ENCODE data around the gene NARS2.
"Not testable (repeated sequence)": the region's sequence is repeated elsewhere in the genome, so short reads cannot be mapped to it uniquely, and the experiment has no call there.

The NARS2 gene

DNA sequence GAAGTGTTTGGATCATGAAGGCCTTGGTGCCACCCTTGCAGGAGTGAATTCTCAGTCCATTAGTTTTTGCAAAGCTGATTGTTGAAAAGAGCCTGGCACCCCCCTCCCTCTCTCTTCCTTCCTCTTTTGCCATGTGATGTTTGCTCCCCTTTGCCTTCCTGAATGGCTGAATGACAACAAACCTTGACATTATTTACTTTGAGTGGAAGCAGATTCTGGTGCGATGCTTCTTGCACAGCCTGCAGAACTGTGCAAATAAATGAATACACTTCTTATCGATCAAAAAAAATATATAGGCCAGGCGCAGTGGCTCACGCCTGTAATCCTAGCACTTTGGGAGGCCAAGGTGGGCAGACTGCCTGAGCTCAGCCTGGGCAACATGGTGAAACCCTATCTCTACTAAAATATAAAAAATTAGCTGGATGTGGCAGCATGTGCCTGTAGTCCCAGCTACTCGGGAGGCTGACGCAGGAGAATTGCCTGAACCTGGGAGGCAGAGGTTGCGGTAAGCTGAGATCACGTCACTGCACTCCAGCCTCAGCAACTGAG is 2.0 kb upstream of the NARS2 start:
- no peak for DNase-seq (ENCODE audit: low read depth, low spot score)

DNA sequence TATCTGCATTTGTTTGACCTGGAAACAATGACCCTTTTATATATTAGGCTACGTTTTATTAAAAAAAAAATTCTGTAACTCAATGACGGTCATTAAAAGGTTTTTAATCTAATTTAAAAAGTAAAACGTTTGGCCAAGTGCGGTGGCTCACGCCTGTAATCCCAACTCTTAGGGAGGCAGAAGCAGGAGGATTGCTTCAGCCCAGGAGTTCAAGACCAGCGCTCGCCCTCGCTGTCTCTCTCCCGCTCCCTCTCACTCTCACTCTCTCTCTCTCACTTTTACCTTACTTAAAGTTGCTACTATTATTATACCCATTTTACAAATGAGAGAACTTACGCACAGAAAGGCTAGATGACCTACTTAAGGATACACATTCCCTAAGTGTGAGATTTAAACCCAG is 814 bp upstream of the NARS2 start:
- DNase-seq (ENCODE audit: low read depth, low spot score), result peak; percentile 21

DNA sequence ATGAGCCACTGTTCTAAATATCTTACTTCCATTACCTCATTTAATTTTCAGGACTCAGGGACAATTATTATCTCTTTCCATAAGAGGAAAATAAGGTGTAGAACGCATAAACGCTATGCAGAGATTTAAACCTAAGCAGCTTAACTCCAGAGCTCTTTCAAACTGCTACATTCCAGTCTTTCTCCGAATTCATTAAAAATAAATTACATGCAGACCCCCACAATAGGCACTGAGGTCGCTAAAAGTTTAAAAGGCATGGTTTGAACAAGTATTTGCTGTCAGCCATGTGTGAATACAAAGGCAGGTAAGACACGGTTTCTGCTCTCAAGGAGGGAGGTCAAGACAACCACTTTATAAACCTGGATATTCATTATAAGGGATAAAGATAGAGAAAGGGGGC is 983 bp downstream of the NARS2 start:
- no peak for DNase-seq (ENCODE audit: low read depth, low spot score)

DNA sequence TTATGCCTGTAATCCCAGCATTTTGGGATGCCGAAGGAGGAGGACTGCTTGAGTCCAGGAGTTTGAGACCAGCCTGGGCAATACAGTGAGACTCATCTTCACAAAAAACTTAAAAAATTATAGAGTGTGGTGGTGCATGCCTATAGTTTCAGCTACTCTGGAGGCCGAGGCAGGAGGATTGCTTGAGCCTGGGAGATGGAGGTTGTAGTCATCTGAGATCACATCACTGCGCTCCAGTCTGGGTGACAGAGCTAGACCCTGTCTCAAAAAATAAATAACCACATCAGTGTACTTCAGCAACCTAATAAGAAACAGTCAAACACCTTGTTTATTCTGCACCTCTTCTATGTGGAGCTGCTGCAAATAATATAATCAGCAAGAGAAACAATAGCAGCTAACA is 1.4 kb downstream of the NARS2 start:
- DNase-seq (ENCODE audit: low read depth, low spot score), result no peak

DNA sequence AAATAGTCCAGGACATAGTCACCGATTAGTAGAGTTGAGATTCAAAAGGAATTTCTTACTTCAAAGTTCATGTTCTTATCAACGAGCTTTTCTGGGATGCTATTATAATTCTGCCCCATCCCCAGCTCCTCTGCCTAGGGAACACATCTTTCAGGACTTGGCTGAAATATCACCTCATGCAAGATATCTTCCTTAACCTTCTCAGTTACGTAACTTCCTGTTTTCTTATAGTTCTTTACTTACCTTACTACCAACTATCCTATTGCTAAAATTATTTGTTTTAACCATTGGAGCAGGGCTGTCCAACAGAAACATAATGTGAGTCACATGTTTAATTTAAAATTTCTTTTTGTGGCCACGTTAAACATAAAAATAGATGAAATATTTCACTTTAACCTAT is 2.3 kb downstream of the NARS2 start:
- DNase-seq (ENCODE audit: low read depth, low spot score), result no peak

DNA sequence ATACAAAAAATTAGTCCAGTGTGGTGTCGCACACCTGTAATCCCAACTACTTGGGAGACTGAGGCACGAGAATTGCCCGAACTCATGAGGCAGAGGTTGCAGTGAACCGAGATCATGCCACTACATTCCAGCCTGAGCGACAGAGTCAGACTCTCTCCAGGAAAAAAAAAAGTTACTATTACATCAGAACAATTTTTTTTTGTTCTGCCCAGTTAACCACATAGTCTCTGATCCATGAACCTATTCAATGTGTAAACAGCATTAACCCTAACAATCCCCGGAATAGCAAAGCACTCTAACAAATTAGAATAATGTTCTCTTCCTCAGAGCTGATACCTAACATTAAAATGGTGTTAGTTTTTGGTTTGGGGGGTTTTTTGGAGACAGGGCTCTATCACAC is 4.6 kb downstream of the NARS2 start:
- no peak for DNase-seq (ENCODE audit: low read depth, low spot score)

DNA sequence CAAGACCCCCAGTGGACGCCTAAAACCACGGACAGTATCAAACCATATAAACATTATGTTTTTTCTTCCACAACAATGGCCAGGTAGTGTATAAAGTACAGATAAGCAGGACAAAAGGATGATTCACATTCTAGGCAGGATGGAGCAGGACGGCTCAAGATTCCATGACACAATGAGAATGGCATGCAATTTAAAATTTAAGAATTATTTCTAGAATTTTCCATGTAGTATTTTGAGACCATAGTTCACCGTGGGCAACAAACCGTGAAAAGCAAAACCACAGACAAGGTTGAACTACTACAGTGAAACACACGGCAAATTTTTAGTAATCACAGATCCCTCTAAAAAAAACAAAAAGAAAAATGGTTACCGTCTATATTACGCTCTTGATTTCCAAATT is 7.5 kb downstream of the NARS2 start:
- no peak for DNase-seq (ENCODE audit: low read depth, low spot score)

DNA sequence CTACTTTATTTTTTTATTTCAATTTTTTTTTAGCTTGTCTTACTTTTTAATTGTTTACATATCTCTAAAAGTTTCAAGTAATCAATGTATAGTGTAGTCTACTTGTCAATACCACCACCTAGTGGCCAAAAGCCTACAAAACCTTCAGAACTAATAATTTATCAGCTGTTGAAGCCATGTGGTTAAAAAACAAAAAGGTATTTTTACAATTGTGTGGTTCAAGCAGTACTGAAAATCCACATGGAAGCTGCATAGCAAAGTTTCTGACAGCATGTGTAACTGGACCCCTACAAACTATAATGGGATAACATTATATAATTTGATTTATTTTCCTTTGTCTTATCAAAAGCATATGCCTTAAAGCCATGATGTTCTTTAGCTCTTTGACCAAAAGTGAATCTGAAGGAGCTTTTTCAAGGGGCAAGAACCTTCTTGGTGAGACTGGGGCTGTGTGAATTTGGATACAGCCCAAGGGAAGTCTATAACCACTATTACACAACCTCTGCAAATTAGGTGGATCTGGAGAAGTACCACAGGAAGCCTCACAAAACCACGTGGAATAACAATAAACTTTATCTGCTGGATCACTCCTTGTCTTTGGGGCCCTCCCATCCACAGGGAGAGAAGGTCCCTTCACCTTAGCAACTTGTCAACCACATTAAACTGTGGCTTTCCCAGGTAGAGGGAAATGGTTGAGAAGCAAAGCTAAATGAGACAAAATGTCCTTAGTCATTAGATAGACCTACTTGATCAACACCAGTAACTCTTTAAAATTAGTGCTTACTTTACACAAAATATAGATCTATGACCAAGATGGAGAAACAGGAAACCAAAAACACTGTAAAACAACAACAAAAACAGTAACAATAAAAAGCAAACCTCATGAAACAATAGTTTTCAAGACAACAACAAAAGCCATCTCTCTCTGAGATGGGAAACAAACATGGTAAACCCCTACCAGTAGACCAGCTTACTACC is 9.9 kb downstream of the NARS2 start:
- DNase-seq (ENCODE audit: low read depth, low spot score), result no peak

DNA sequence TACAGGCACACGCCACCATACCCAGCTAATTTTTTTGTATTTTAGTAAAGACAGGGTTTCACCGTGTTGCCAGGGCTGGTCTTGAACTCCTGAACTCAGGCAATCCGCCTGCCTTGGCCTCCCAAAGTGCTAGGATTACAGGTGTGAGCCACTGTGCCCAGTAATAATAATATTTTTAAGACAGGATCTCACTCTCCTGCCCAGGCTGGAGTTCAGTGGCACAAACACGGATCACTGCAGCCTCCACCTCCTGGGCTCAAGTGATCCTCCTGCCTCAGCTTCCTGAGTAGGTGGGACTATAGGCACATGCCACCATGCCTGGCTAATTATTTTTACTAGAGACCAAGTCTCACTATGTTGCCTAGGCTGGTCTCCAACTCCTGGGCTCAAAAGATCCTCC is 10.6 kb downstream of the NARS2 start:
- DNase-seq (ENCODE audit: low read depth, low spot score), result not testable (repeated sequence)

DNA sequence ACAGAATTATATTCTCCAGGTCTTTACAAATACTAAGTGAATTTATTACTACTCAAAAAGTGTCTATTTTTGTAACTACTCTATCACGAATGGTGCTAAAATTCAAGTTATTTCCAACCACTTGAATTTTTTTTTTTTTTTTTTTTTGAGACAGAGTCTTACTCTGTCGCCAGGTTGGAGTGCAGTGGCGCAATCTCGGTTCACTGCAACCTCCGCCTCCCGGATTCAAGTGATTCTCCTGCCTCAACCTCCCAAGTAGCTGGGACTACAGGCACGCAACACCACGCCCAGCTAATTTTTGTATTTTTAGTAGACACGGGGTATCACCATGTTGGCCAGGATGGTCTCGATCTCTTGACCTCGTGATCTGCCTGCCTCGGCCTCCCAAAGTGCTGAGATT is 11.6 kb downstream of the NARS2 start:
- not testable (repeated sequence) for DNase-seq (ENCODE audit: low read depth, low spot score)

DNA sequence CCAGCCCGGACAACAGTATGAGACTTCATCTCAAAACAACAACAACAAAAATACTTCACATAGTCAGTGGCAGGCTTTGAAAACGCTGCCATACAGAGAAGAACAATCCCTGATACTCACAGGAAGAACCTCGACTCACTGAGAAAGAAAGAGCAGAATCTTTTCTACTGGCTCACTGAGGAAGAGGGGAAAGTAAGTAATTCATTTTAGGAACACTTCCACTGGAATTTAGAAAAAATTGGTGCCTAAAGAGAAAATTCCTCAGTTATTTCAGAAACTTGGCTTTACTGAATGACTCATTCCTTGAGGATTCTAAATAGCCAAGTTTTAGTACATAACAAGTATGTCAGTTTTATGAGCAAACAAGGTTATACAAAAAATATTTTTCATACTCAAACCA is 12.3 kb downstream of the NARS2 start:
- no peak for DNase-seq (ENCODE audit: low read depth, low spot score)

DNA sequence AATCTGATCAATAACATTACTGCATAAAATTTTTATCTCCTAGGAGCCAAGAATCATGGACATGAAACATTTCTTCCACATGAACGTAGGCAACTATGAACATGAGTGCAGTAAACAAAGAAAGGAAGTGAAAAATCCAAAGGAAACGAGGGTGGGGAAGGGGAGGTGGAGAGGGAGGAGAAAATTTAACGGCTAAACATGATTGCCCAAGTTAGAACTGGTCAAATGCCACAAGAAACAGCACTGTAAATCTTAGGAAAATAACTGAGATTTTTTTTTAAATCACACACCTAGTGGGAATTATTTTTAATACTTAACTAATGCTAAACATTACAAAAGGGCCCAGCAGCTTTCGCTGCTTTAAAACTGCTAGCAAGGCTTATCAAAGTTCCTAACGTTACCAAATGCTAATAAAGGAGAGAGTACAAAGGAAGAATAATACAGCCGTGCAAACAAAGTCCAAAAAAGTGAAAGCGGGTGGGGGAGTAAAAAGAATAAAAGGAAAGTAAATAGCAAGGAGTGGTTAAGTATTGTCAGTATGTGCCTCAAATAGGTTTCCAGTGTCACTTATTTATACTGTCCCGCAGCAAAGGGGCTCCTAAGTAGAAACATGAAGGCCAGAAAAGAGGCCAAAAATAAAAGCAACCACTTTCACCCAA is 13.7 kb downstream of the NARS2 start:
- no peak for DNase-seq (ENCODE audit: low read depth, low spot score)

DNA sequence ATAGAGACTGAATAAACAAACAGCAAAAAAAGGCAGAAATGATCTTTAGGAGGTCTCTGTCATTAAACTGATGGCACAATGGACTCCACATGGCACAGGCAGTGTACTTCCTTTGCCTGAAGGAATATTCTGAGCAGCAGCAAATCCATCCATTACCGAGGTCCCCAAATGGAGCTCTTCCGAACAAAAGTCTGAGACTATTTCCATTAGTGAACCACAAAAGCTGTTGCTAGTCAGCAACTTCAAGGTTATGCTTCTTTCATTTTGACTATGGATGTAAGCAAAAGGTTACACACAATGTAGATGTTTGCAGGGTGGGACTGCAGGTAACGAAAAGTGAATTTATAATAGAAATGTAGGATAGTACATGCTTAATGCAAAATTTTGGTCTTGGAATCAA is 14.5 kb downstream of the NARS2 start:
- no peak for DNase-seq (ENCODE audit: low read depth, low spot score)

DNA sequence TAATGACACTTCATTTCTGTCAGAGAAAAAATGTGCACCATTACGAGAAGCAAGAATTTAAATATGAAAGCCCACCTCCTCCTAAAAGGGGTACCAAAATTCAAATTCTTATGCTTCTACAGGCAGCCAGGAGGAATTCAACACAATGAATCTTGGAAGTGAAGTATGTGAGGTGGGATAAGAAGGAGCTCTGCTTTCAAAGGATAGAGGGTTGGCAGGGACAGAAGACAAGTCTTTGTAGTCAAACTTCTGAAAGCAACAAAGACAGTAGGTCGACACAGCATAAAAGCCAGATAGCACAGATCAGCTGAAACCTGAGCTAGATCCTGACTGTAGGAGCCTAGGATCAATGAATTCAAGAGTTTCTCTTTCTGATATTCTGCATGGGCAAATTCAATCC is 17.4 kb downstream of the NARS2 start:
- DNase-seq (ENCODE audit: low read depth, low spot score), result no peak

DNA sequence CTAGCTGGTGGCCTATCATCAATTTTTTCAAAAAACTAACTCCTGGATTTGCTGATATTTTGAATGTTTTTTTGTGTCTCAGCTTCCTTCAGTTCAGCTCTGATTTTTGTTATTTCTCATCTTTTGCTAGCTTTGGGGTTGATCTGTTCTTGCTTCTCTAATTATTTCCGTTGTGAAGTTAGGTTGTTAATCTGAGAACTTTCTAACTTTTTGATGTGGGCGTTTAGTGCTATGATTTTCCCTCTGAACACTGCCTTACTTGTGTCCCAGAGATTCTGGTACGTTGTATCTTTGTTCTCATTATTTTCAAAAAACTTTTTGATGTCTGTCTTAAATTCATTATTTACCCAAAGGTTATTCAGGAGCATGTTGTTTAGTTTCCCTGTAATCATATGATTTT is 19.1 kb downstream of the NARS2 start:
- no peak for DNase-seq (ENCODE audit: low read depth, low spot score)

DNA sequence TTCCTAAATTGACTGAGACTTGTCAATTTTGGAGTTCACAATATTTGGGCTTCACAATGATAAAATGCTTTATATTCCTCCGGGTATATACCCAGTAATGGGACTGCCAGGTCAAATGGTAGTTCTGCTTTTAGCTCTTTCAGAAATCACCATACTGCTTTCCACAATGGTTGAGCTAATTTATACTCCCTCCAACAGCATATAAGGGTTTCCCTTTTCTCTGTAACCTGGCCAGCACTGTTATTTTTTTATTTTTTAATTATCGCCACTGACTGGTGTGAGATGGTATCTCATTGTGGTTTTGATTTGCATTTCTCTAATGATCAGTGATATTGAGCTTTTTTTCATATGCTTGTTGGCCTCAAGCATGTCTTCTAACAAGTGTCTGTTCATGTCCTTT is 21.8 kb downstream of the NARS2 start:
- DNase-seq (ENCODE audit: low read depth, low spot score), result no peak

DNA sequence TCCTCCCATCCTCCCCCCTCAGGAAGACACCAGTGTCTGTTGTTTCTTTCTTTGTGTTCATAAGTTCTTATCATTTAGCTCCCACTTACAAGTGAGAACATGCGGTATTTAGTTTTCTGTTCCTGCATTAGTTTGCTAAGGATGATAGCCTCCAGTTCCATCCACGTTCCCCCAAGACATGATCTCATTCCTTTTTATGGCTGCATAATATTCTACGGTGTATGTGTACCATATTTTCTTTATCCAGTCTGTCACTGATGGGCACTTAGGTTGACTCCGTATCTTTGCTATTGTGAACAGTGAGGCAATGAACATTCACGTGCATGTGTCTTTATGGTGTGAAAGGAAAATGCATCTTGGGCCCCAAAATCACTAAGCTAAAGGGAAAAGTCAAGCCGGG is 22.5 kb downstream of the NARS2 start:
- not testable (repeated sequence) for DNase-seq (ENCODE audit: low read depth, low spot score)

DNA sequence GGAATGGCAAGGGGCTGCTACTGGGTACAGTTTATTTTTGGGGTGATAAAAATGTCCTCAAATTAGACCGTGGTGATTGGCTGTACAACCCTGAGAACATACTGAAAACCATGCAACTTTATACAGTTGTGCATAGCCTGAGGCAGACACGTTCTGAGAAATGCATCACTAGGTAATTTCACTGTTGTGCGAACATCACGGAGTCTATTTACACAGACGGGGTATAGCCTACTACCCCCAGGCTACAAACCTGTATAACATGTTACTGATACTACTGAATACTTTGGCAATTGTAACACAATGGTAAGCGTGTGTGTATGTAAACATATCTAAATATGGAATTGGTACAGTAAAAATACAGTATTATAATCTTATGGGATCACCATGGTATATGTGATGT is 23.6 kb downstream of the NARS2 start:
- no peak for DNase-seq (ENCODE audit: low read depth, low spot score)

DNA sequence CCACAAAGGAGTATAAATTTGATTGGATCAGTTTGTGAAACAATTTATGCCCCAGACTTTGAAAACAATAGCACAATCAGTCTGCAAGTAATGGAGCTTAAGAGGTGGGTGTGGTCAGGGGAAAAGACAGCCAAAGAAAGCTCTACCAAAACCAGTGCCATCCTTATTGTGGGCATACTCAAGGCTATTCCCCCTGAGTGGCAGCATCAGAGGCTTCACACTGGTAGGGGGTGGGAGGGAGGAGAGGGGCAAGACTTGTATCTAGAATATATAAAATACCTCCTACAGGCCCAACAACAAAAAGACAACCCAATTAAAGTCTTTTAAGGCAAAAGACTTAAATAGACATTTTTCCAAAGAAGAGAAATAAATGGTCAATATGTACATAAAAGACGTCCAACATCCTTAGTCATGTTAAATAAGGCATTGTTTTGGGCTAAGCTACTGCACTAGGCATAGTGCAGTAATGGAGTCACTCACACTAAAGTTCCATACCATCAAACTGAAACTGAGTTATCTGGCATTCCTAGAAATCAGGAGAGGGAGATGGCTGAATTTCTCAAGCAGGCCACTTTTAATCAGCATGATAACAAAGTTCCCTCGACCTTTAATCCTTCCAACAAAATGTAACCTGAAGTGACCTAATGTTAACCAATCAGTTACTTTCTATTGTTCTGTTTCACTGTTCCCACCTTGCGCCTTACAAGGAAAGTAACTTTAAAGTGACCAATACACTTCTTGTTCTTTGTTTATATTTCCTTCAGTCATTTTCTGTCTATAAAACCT is 24.8 kb downstream of the NARS2 start:
- no peak for DNase-seq (ENCODE audit: low read depth, low spot score)

DNA sequence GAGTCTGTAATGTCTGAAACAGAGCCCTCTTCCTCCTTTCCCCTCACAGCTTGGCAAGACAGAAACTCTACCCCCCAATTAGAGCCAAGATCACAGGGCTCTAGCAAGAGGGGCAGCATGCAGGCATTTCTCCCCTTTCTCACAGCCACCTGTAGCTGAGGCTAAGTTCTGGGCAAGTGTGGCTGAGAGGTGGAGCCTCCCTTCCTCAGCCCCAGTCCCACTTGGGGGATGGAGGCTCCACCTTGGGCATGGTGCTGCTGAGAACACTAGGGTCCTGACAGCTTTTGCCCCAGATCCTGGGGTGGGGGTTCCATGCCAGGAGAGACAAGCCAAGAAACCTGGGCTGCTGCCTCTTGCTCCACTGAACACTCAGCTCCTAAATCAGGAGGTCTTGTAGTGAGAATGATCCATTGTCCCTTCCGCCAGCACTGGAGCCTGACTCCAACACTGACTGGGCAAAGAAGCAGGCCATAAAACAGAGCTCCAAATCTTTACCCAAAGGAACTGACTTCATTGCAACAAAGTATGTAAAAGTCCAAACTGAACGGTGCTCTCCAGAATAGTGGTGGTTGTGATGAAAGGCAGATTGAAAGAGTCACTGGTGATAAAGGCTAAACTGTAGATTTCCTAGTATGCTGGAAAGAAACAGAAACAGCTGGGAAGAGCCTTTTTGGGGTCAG is 25.6 kb downstream of the NARS2 start:
- no peak for DNase-seq (ENCODE audit: low read depth, low spot score)

DNA sequence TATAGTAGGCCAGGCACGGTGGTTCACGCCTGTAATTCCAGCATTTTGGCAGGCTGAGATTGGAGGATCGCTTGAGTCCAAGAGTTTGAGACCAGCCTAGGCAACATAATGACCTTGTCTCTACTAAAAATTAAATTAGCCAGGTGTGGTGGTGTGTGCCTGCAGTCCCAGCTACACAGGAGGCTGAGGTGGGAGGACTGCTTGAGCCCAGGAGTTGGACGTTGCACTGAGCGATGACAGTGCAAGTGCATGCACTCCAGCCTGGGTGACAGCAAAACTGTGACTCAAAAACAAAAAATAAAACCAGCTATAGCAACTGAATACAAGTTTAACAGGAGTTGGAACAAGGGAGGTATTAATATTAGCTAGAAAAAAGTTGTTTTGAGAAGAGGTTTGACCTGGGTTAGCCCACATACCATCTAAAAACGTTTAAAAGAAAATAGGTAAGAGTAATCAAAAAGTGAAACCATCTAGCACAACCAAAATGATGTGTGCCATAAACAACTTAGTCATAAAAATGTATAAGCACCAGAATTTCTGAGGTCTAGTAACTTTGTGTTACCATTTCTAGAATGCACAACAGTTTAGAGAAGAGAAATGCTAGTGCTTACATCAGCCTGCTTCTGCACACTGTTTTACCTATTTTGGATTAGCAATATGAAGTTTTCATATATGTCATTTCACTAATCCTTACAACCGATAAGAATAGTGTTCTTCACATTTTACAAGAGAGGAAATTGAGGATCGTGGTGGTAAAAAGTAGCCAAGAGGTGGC is 26.5 kb downstream of the NARS2 start:
- no peak for DNase-seq (ENCODE audit: low read depth, low spot score)

All from ELF-1 (cell line).